Neural crest cell (in vitro differentiated cells): Measurements from ENCODE around the gene HOXD10. TPM values are rescaled to one million over a fixed set of nuclear protein-coding genes. Genes with fewer than 3 reads are reported as not detected.

Experiments
- DNase-seq: peaks from one replicate; pipeline ENCODE4 v3.0.0; 2021; ENCODE audit warnings: low read depth, mixed read lengths, low spot score
- H3K27ac Mint-ChIP-seq: one replicate; pipeline ENCODE4 v1.8.0; 2021; ENCODE audit warnings: mild to moderate bottlenecking, mixed read lengths; ENCODE audit not compliant: unreplicated experiment
- H3K27me3 Mint-ChIP-seq: 2 replicates; pipeline ENCODE4 v1.8.0; 2021; ENCODE audit warnings: low read depth, mild to moderate bottlenecking, mixed read lengths
- H3K36me3 Mint-ChIP-seq: 2 replicates; pipeline ENCODE4 v1.8.0; 2021; ENCODE audit warnings: low read depth, mild to moderate bottlenecking, mixed read lengths
- H3K4me1 Mint-ChIP-seq: 2 replicates; pipeline ENCODE4 v1.8.0; 2021; ENCODE audit warnings: mixed read lengths
- H3K4me3 Mint-ChIP-seq: one replicate; pipeline ENCODE4 v1.8.0; 2021; ENCODE audit warnings: mild to moderate bottlenecking, mixed read lengths
- H3K9me3 Mint-ChIP-seq: 2 replicates; pipeline ENCODE4 v1.8.0; 2021; ENCODE audit warnings: mixed read lengths
- total RNA-seq: library from RNA; stranded (reverse); gene quantifications from 2 replicates; pipeline ENCODE4 v1.2.1, GENCODE V29; 2021
- TF ChIP-seq, protein P1 (sequence below): fragments of 200-600 bp; sonication (generic); conservative IDR thresholded peaks from 2 replicates; pipeline ENCODE4 v1.5.0; 2021; ENCODE audit warnings: antibody characterized with exemption, mild to moderate bottlenecking

The HOXD10 gene
- total RNA-seq, 1 donor from 2014 or later = not detected

DNA sequence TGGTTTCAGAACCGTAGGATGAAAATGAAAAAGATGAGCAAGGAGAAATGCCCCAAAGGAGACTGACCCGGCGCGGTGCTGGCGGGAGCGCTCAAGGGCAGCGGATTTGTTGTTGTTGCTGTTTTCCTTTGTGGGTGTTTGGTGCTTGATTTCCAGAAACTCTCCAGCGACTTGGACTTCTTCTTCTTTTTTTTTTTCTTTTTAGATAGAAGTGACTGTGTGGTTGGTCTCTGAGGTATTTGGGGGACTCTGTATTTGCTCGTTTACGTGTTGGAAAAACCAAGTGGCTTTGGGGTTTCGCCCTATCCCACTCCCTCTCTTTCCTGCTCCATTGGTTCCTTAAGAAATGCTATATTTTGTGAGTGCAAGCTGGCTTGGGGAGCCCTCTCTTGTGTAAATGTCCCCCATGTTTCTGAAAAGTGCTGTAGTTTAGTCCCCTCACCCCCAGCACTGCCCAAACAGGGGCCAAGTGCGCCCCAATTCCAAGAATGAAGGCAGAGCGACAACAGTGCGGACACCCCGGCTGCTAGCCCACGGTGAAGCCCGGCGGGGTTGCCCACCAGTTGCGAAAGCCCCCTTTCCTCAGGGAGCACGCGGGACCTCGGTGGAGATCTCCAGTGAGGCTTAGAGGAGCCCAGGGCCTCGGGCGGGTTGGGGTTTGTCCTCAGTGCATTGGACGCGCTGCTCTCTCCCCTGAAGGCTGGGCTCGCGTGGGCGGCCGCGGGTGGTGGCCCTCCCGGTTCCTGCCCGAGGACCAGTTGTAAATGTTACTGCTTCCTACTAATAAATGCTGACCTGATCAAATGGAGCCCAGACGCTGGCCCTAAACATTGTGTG, 7.8 kb downstream of the HOXD10 start:
- Mint-ChIP-seq H3K9me3 (no peaks in the 10 kb centered on the region), H3K4me3 (peak overlapping the region; percentile 39), H3K27ac (no peak overlapping the region), H3K36me3 (no peaks in the 10 kb centered on the region), H3K4me1 (peaks cover 10% of the 10 kb centered on the region), H3K27me3 (peaks cover 96% of the 10 kb centered on the region)
- no peak for DNase-seq
- TF ChIP-seq, protein P1, sequence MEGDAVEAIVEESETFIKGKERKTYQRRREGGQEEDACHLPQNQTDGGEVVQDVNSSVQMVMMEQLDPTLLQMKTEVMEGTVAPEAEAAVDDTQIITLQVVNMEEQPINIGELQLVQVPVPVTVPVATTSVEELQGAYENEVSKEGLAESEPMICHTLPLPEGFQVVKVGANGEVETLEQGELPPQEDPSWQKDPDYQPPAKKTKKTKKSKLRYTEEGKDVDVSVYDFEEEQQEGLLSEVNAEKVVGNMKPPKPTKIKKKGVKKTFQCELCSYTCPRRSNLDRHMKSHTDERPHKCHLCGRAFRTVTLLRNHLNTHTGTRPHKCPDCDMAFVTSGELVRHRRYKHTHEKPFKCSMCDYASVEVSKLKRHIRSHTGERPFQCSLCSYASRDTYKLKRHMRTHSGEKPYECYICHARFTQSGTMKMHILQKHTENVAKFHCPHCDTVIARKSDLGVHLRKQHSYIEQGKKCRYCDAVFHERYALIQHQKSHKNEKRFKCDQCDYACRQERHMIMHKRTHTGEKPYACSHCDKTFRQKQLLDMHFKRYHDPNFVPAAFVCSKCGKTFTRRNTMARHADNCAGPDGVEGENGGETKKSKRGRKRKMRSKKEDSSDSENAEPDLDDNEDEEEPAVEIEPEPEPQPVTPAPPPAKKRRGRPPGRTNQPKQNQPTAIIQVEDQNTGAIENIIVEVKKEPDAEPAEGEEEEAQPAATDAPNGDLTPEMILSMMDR = no peak

DNA sequence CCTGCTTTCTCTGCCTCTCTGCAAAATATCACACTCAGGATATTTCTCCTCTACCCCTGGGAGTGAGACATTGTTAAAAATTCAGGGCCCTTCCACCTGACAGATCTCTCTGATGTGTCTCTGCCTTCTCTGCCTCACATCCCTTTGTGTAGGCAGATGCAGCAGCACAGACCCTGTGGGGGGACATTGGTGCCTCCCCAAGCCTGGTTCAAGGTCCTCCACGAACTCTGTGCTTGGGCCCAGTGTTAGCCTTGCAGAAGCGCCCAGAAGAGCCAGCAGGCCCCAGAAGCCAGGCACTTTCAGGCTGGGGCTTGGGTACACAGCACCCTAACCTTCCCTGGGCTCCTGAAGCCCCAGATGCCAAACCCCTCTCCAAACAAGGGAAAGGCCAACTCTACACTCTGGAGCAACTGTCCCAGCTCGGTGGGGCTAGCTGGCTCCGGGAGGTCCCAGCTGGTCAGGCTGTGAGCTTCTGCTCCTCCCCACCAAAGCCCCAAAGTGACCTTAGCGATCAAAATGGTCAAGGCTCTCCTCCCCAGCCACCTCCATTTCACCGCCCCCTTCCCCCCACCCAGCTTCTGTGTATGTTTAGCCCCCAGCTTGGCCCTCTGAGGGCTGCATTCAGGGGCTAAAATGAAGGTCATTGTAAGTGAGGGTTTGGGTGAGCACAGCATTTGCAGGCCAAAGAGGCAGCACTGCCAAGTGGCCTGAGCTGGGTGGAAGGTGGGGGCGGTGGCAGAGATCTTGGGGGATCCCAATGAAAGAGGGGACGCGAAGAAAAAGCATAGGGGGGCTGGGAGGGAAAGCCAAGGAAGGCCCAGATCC, 8.6 kb downstream of the HOXD10 start:
- H3K4me1 Mint-ChIP-seq = peaks cover 10% of the 10 kb centered on the region
- H3K36me3 Mint-ChIP-seq = no peaks in the 10 kb centered on the region
- DNase-seq = no peak
- no peaks in the 10 kb centered on the region for H3K9me3 Mint-ChIP-seq
- H3K27me3 Mint-ChIP-seq = peaks cover 93% of the 10 kb centered on the region
- no peak overlapping the region for H3K27ac Mint-ChIP-seq
- peak overlapping the region; percentile 39 for H3K4me3 Mint-ChIP-seq
- TF ChIP-seq, protein P1 = no peak

DNA sequence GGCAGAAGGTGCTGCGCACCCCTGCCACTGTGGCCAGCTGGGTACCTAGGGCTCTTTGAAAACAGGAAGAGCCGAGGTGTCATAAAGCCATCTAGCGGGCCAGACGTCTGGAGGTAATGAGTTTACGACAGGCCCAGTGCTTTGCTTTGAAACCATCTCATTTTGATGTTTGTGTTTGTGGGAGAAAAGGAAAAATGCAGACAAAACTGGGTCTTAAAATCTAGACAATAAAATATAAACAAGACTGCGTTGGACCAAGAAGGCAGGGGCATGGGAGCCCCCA, 9.1 kb downstream of the HOXD10 start:
- peak overlapping the region; percentile 9 for H3K4me3 Mint-ChIP-seq
- peaks cover 10% of the 10 kb centered on the region for H3K4me1 Mint-ChIP-seq
- H3K27ac Mint-ChIP-seq = no peak overlapping the region
- TF ChIP-seq, protein P1 = no peak
- peaks cover 90% of the 10 kb centered on the region for H3K27me3 Mint-ChIP-seq
- no peak for DNase-seq
- no peaks in the 10 kb centered on the region for H3K36me3 Mint-ChIP-seq
- H3K9me3 Mint-ChIP-seq = no peaks in the 10 kb centered on the region

DNA sequence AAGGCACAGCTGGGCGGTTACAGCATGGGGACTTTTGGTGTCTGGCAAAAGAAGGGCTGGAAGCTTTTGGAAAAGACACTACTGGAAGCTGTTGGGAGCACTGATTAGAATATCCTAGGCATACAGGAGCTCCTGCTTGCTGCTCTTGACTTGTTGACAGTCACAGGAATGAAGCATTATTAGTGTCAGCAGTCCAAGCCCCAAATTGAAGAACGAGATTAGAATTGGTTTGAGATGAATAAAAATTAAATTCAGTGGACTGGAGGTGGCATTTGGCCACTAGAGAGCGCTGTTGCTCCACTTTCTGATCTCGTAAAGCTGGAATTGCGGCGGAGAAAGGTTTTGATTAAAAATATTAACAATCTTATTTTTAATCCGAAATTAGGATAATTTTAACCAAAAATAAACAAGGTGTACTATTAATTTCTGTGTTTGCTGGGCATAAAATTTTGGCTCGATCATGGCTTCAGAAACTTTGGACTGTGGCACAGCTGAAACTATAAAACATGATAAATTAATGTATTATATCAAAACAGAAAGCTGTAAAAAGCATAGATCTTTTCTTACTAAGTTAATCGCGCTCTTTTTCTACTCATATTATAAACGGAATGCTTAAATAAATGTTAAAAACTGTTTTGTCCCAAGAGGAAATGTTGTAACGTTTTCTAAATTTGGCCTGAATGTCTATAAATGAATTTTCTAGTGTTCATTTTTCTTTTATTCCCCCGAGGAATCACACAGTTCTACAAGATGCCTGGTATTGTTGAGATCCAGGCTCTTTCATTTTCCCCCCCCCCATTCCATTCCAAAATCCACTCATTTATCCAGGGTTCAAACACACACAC, 10.6 kb downstream of the HOXD10 start:
- no peaks in the 10 kb centered on the region for H3K36me3 Mint-ChIP-seq

DNA sequence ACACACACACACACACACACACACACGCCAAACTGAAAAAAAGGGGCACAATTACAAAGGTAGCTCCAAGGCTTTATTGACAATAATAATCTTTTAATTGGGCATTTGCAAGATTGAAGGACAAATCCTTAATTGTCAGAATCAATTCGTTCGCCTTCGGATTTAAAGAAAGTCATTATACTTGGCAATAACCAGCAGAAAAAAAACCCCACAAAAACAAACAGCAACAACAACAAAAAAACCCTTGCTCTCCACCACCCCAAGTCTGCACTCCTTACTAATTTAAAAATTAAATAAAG, 11.1 kb downstream of the HOXD10 start:
- no peak overlapping the region for H3K27ac Mint-ChIP-seq
- H3K36me3 Mint-ChIP-seq = no peaks in the 10 kb centered on the region
- H3K27me3 Mint-ChIP-seq = peaks cover 91% of the 10 kb centered on the region
- no peak for DNase-seq
- TF ChIP-seq, protein P1 = no peak
- H3K9me3 Mint-ChIP-seq = no peaks in the 10 kb centered on the region
- peak overlapping the region; percentile 28 for H3K4me3 Mint-ChIP-seq
- peaks cover 17% of the 10 kb centered on the region for H3K4me1 Mint-ChIP-seq

More for the DNA sequence above, 10.6 kb downstream of the HOXD10 start:
- no peak overlapping the region for H3K27ac Mint-ChIP-seq
- peak; percentile 76 for DNase-seq
- H3K4me1 Mint-ChIP-seq = peaks cover 14% of the 10 kb centered on the region
- H3K9me3 Mint-ChIP-seq = no peaks in the 10 kb centered on the region
- peaks cover 90% of the 10 kb centered on the region for H3K27me3 Mint-ChIP-seq
- H3K4me3 Mint-ChIP-seq = peak overlapping the region; percentile 28
- TF ChIP-seq, protein P1 = peak; percentile 95
